GM19324 (cell line): Measurements from ENCODE around the gene CPM.
"Not testable (repeated sequence)": the region's sequence is repeated elsewhere in the genome, so short reads cannot be mapped to it uniquely, and the experiment has no call there.

Experiments
- ATAC-seq: cut with Tn5 transposase; IDR thresholded peaks from one replicate; pipeline ENCODE4 v1.9.1; 2021; ENCODE audit warnings: mild to moderate bottlenecking, moderate library complexity; ENCODE audit not compliant: unreplicated experiment, low FRiP score

Gene CPM

GRCh38 chr12:68855771-68856170 lies 77.2 kb downstream of the CPM start:
- ATAC-seq, result no peak

GRCh38 chr12:68855111-68855510 lies 77.9 kb downstream of the CPM start:
- ATAC-seq, result no peak

GRCh38 chr12:68854554-68854953 lies 78.4 kb downstream of the CPM start:
- no peak for ATAC-seq

- ATAC-seq, result no peak
These were observed 78.9 kb downstream of the CPM start for GRCh38 chr12:68854078-68854468.

- no peak for ATAC-seq
These were observed 79.4 kb downstream of the CPM start for GRCh38 chr12:68853396-68854077.

- ATAC-seq, result no peak
These were observed 81.2 kb downstream of the CPM start for GRCh38 chr12:68851592-68852306.

GRCh38 chr12:68850390-68850789 lies 82.6 kb downstream of the CPM start:
- no peak for ATAC-seq

- no peak for ATAC-seq
These were observed 86.2 kb downstream of the CPM start for GRCh38 chr12:68846811-68847210.

- ATAC-seq, result no peak
These were observed 87.9 kb downstream of the CPM start for GRCh38 chr12:68844788-68845695.

GRCh38 chr12:68844318-68844745 lies 88.6 kb downstream of the CPM start:
- no peak for ATAC-seq

GRCh38 chr12:68842784-68843567 lies 90.0 kb downstream of the CPM start:
- no peak for ATAC-seq

GRCh38 chr12:68842123-68842522 lies 90.8 kb downstream of the CPM start:
- ATAC-seq, result no peak

GRCh38 chr12:68841717-68842116 lies 91.3 kb downstream of the CPM start:
- no peak for ATAC-seq

GRCh38 chr12:68841175-68841574 lies 91.8 kb downstream of the CPM start:
- not testable (repeated sequence) for ATAC-seq

GRCh38 chr12:68839183-68840147 lies 93.5 kb downstream of the CPM start:
- ATAC-seq, result no peak

GRCh38 chr12:68838046-68838886 lies 94.7 kb downstream of the CPM start:
- ATAC-seq, result no peak

- no peak for ATAC-seq
These were observed 95.8 kb downstream of the CPM start for GRCh38 chr12:68837215-68837614.

- no peak for ATAC-seq
These were observed 97.5 kb downstream of the CPM start for GRCh38 chr12:68835333-68835908.
